Skin of body (tissue), 2 donors: ENCODE data around the gene COX20. TPM values are rescaled to one million over a fixed set of nuclear protein-coding genes. Genes with fewer than 3 reads are reported as not detected.

Experiments
- DNase-seq: peaks from one replicate; lab custom pipeline; 2025; lab: John Stamatoyannopoulos, UW
- total RNA-seq: library from RNA; depleted of rRNA; stranded (reverse); fragments of >200 nt; gene quantifications from one replicate; pipeline ENCODE4 v1.2.3, GENCODE V29; 2014

The COX20 gene
- total RNA-seq, 1 donor from 2014 or later = 18.7 TPM

- DNase-seq = no peak
Measured at GRCh38 chr1:244874974-244875579, 39.6 kb downstream of the COX20 start.

- no peak for DNase-seq
Measured at GRCh38 chr1:244876228-244876910, 40.9 kb downstream of the COX20 start.

- DNase-seq = no peak
Measured at GRCh38 chr1:244878681-244879080, 43.2 kb downstream of the COX20 start.

DNA sequence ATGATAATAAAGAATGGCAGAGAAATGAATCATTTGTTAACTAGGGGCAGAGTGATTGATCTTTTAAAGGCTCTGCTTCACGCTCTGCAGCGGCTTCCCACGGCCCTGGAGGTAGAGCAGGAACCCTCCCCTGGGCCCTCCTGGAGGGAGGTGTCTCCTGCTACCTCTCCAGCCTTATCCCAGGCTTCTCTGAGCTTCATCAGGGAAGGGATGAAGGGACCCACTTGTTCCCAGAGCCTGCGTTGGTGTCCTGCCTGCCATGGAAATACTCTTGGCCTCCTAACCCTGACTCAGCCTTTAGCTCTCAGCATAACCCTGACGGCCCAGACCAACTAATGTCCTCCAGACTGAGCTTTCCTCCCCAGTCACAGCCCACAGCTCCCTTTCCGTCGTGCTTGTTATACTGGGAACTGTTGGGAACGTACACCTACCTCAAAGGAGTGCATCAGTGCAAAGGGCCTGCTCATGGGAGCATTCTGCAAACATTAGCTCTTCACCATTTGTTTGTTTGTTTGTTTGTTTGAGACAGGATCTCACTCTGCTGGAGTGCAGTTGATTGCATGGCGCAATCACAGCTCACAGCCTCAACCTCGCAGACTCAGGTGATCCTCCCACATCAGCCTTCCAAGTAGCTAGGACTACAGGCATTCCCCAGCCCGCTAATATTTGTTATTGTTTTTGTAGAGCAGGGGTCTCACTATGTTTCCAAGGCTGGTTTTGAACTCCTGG lies 46.3 kb downstream of the COX20 start:
- no peak for DNase-seq

DNA sequence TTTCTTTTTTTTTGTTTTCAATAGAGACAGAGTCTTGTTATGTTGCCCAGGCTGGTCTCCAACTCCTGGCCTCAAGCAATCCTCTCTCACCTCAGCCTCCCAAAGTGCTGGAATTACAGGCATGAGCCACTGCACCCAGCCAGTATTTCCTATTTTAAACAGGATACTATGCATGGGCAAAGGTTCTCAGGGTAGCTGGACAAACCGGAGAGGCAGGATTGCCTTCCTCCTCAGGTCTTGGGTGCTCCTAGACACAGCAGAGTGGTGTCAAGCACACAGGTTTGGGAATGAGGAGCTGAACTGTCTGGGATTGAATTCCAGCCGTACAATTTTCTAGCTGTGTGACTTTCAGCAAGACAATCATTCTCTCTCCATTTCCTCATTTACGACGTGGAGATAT lies 51.8 kb downstream of the COX20 start:
- no peak for DNase-seq

DNA sequence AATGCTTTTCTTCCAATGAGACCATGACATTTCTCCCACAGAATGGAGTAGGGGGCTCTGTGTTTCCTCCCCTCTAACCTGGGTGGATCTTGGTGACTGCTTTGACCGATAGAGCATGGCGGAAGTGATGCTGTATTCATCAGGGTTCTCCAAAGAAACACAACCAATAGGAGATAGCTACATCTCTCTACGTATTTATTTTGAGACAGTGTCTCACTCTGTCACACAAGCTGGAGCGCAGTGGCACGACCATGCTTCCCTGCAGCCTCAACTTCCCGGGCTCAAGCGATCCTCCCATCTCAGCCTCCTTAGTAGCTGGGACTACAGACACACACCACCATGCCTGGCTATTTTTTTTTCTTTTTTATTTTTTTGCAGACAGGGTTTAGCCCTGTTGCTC lies 58.4 kb downstream of the COX20 start:
- DNase-seq = no peak

Other genes starting within 250 kb of the COX20 start
- 43.4 TPM for gene DESI2, start 182.5 kb upstream of the COX20 start, total RNA-seq
- gene HNRNPU, start 28.9 kb downstream of the COX20 start, total RNA-seq = 379 TPM